Ishikawa (cell line): ENCODE measurements around the gene ZNF627.

ENCODE experiments used
- CEBPB ChIP-seq: IDR thresholded peaks from 2 replicates; pipeline ENCODE4 v1.6.1; 2012
- CREB1 ChIP-seq: IDR thresholded peaks from 2 replicates; pipeline ENCODE4 v1.6.1; 2012; ENCODE audit warnings: low read depth
- EGR1 ChIP-seq: IDR thresholded peaks from 2 replicates; pipeline ENCODE4 v1.6.1; 2012
- EP300 ChIP-seq: IDR thresholded peaks from 2 replicates; pipeline ENCODE4 v1.6.1; 2012; ENCODE audit warnings: borderline replicate concordance
- FOXM1 ChIP-seq: IDR thresholded peaks from 2 replicates; pipeline ENCODE4 v1.6.1; 2012; ENCODE audit warnings: low read depth, borderline replicate concordance
- NFIC ChIP-seq: IDR thresholded peaks from 2 replicates; pipeline ENCODE4 v1.6.1; 2012
- RAD21 ChIP-seq: IDR thresholded peaks from 2 replicates; pipeline ENCODE4 v1.6.1; 2012; ENCODE audit warnings: low read depth
- REST ChIP-seq: IDR thresholded peaks from 2 replicates; pipeline ENCODE4 v1.6.1; 2012; ENCODE audit warnings: low read depth, mild to moderate bottlenecking
- TAF1 ChIP-seq: IDR thresholded peaks from 2 replicates; pipeline ENCODE4 v1.6.1; 2012; ENCODE audit warnings: low read depth, mild to moderate bottlenecking
- TCF12 ChIP-seq: IDR thresholded peaks from 2 replicates; pipeline ENCODE4 v1.6.1; 2012; ENCODE audit warnings: low read depth
- TEAD4 ChIP-seq: IDR thresholded peaks from 2 replicates; pipeline ENCODE4 v1.6.1; 2012
- YY1 ChIP-seq: IDR thresholded peaks from 2 replicates; pipeline ENCODE4 v1.6.1; 2012; ENCODE audit warnings: low read depth
- ZBTB7A ChIP-seq: IDR thresholded peaks from 2 replicates; pipeline ENCODE4 v1.6.1; 2012; ENCODE audit warnings: low read depth
- TF ChIP-seq, protein P1 (sequence below): IDR thresholded peaks from 2 replicates; pipeline ENCODE4 v1.6.1; 2012
- TF ChIP-seq, protein P2 (sequence below): IDR thresholded peaks from 2 replicates; pipeline ENCODE4 v1.6.1; 2012

The ZNF627 gene

DNA sequence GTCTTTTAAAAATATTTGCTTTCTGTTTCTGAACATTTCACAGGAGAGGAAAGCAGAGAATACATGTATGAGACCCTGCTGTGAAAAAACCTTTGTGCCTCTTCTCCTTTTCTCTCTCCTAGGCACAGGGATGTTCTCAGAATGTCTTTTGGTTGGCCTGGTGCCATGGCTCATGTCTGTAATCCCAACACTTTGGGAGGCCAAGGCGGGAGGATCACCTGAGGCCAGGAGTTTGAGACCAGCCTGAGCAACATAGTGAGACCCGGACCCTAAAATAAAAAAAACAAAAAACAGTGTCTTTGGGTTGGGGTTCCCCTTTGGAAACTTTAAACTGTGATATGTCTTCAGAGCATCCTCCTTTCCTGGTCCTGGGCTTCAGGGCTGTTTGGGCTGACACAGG lies 1.5 kb downstream of the ZNF627 start:
- no peak for TF ChIP-seq FOXM1
- no peak for TF ChIP-seq NFIC
- TF ChIP-seq, protein P1, sequence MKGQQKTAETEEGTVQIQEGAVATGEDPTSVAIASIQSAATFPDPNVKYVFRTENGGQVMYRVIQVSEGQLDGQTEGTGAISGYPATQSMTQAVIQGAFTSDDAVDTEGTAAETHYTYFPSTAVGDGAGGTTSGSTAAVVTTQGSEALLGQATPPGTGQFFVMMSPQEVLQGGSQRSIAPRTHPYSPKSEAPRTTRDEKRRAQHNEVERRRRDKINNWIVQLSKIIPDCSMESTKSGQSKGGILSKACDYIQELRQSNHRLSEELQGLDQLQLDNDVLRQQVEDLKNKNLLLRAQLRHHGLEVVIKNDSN, result no peak
- no peak for TF ChIP-seq TEAD4
- no peak for TF ChIP-seq RAD21
- TF ChIP-seq YY1, result no peak
- no peak for TF ChIP-seq REST
- TF ChIP-seq EP300, result no peak
- TF ChIP-seq TAF1, result no peak
- TF ChIP-seq, protein P2, sequence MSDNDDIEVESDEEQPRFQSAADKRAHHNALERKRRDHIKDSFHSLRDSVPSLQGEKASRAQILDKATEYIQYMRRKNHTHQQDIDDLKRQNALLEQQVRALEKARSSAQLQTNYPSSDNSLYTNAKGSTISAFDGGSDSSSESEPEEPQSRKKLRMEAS, result no peak
- no peak for TF ChIP-seq EGR1

DNA sequence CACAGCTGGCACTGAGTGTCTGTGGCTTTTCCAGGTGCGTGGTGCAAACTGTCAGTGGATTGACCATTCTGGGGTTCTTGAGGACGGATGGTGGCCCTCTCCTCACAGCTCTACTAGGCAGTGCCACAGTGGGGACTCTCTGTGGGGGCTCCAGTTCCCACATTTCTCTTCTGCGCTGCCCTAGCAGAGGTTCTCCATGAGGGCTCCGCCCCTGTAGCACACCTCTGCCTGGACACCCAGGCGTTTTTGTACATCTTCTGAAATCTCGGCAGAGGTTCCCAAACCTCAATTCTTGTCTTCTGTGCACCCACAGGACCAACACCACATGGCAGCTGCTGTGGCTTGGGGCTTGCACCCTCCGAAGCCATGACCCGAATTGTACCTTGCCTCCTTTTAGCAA lies 9.2 kb downstream of the ZNF627 start:
- no peak for TF ChIP-seq YY1
- TF ChIP-seq CREB1, result no peak
- TF ChIP-seq EP300, result no peak
- TF ChIP-seq TEAD4, result no peak
- TF ChIP-seq TCF12, result no peak
- no peak for TF ChIP-seq TAF1

DNA sequence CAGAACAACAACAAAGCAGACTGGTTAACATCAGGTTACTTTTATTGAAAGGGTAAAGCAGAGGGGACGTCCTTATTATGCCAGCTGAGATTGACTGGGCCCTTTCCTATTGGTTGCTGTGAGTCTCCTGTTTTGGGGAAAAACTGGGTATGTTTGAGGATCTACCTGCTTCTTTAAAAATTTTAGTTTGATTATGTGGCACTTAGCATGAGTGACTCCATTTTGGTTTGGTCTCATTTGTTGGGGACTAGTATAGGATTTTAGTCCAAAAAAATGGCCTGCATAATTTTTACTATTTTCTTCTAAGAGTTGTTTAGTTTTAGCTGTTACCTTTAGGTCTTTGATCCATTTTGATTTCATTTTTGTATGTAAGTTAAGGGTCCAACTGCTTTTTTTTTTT lies 14.4 kb downstream of the ZNF627 start:
- TF ChIP-seq, protein P1, result no peak

GRCh38 chr19:11612816-11613511 lies 15.7 kb downstream of the ZNF627 start:
- TF ChIP-seq ZBTB7A, result no peak
- TF ChIP-seq FOXM1, result no peak
- TF ChIP-seq EGR1, result no peak

DNA sequence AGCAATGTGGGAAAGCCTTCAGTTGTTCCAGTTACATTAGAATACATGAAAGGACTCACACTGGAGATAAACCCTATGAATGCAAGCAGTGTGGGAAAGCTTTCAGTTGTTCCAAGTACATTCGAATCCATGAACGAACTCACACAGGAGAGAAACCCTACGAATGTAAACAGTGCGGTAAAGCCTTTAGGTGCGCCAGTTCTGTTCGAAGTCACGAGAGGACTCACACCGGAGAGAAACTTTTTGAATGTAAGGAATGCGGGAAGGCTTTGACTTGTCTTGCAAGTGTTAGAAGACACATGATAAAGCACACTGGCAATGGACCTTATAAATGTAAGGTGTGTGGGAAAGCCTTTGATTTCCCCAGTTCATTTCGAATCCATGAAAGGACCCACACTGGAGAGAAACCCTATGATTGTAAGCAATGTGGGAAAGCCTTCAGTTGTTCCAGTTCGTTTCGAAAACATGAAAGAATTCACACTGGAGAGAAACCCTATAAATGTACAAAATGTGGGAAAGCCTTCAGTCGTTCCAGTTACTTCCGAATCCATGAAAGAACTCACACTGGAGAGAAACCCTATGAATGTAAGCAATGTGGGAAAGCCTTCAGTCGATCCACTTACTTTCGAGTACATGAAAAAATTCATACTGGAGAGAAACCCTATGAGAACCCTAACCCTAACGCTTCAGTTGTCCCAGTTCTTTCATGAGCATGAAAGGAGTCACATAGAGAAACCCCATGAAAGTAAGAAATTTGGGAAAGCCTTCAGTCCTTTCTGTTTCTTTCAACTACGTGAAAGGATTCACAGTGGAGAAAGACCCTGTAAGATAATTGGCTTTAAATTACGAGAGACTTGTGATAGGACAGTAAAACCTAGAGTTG lies 20.1 kb downstream of the ZNF627 start:
- TF ChIP-seq YY1 (no peak), RAD21 (no peak), CEBPB (no peak), REST (no peak), TAF1 (no peak), FOXM1 (no peak)

- TF ChIP-seq TEAD4 (no peak), EGR1 (no peak), EP300 (no peak), NFIC (no peak), CREB1 (no peak), FOXM1 (no peak), YY1 (no peak)
- TF ChIP-seq, protein P1, result no peak
Measured at GRCh38 chr19:11620553-11620952, 23.3 kb downstream of the ZNF627 start.
